Measurements from ENCODE around the gene NME1.
"Not testable (repeated sequence)": the region's sequence is repeated elsewhere in the genome, so short reads cannot be mapped to it uniquely, and the experiment has no call there.

The NME1 gene

DNA sequence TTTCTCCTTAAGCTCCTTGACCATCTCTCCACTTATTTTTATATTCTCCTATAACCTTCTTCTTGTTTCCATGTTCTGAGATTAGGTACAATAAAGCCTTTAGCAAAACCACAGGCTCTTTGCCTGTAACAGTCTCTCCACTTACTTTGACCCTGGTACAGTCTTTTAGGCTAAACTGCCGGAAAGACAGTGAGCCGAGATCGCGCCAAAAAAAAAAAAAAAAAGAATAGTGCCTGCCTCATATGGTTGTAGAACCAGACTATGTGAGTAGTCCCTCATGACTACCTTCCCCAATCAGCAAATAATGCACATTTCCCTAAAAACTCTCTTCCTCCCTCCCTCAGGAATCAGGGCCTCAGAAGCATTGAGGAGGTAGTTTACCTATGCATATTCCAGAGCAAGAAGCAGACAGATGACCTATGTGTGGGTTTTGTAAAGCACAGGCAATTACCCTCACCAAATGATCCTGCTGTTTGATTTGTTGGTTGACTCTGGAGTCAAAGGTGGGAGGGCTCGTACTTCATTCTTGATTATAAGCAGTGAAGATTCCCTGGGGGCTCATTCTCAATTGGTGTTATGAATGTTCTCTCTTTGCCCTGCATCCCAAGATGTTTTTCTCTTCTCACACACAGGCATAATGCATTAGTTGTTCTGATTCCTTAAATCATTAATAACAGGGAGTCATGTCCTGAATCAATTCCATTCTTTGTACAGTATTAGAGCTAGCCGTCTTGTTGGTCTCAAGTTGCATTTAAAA, 8.9 kb upstream of the NME1 start:
- DNase-seq (ENCODE audit: low read depth), result no peak

DNA sequence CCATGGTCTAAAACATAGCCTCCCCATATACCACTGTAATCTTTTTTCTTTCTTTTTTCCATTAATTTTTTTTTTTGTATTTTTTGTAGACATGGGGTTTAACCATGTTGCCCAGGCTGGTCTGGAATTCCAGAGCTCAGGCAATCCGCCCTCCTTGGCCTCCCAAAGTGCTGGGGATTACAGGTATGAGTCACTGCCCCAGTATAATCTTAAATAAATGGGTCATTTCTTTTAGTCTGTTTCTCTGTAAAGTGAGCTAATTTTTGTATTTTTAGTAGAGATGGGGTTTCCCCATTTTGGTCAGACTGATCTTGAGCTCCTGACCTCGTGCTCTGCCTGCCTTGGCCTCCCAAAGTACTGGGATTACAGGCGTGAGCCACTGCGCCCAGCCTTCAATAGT, 5.7 kb upstream of the NME1 start:
- no peak for DNase-seq (ENCODE audit: low read depth)

DNA sequence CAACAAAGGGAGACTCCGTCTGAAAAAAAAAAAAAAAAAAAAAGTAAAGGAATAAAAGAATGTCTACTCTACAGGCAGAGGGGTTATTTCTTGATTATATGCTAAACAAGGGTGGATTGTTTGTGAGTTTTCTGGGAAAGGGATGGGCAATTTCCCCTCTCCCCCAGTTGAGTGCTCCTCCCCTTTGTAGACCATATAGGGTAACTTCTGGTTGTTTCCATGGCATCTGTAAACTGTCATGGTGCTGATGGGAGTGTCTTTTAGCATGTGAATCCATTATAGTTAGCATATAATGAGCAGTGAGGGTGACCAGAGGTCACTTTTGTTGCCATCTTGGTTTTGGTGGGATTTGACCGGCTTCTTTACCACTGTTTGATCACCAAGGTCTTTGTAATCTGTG, 4.2 kb upstream of the NME1 start:
- no peak for DNase-seq (ENCODE audit: low read depth)

DNA sequence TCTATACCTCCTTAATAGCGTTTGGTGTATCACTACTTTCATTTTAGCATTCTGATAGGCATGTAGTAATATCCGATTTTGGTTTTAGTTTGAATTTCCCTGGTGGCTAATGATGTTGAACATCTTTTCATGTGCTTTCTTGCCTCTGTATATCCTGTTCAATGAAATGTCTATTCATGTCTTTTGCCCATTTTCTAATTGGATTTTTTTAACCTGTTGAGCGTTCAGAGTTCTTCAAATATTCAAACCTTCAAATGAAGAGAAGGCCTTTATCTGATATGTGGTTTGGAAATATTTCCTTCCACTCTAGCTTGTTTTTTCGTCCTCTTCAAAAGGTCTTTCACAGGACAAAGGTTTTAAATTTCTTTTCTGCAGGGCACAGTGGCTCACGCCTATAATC, 2.4 kb upstream of the NME1 start:
- DNase-seq (ENCODE audit: low read depth), result no peak

DNA sequence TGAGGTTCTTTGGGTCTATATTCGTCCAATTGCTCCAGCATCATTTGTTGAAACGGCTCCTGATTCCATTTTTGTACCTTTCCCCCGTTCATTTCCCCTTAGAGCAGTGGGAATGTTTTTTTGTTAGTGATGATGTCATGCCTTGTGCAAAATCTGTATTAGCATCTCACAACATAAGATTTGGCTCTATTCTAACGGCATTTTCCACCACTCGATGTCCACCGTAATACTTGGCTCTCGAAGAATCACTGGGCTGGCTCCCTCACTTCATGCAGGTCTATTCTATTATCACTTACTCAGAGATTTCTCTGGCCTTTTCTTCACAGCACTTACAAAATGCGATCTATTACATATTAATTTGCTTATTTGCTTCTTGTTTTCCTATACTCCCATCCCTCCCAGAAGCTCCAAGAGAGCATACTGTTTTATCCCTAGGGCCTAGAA, 571 bp upstream of the NME1 start:
- no peak for DNase-seq (ENCODE audit: low read depth)

DNA sequence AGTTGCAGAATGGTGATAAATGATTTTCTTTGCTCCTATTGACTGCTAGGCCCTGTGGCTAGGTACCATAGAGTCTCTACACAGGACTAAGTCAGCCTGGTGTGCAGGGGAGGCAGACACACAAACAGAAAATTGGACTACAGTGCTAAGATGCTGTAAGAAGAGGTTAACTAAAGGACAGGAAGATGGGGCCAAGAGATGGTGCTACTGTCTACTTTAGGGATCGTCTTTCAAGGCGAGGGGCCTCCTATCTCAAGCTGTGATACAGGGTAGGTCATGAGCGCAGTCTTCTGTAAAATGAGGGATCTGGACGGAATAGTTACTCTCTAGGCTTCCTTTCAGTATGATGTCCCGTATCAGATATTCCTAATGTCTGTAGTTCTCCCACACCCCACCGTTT, 817 bp downstream of the NME1 start:
- DNase-seq (ENCODE audit: low read depth), result no peak

DNA sequence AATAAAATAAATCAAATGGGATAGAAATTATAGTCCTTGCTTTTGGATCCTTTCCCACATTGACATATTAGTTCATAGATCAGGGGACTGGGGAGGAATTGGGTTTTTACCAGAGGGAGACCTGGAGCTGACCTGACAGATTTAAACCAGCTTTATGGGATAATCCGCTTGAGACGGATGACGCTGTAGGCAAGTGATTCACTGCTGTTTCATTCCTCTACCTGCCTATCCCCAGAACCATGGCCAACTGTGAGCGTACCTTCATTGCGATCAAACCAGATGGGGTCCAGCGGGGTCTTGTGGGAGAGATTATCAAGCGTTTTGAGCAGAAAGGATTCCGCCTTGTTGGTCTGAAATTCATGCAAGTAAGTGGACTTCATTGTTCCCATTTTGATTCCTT, 2.1 kb downstream of the NME1 start:
- DNase-seq (ENCODE audit: low read depth), result no peak

DNA sequence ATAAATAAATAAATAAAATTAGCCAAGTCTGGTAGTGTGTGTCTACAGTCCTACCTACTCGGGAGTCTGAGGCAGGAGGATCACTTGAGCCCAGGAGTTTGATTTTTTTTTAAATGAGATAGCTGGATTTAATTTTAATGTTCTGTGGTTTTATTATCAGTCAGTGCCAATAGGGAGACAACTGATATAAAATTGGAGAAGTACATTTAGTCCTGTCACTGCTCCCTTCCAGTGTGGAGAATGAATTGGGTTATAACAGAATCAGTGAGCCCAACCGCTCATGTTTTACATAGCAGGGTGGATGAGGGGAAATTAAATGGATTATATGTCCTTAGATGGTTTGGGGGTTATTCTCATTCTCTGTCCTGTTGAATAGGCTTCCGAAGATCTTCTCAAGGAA, 6.2 kb downstream of the NME1 start:
- no peak for DNase-seq (ENCODE audit: low read depth)

DNA sequence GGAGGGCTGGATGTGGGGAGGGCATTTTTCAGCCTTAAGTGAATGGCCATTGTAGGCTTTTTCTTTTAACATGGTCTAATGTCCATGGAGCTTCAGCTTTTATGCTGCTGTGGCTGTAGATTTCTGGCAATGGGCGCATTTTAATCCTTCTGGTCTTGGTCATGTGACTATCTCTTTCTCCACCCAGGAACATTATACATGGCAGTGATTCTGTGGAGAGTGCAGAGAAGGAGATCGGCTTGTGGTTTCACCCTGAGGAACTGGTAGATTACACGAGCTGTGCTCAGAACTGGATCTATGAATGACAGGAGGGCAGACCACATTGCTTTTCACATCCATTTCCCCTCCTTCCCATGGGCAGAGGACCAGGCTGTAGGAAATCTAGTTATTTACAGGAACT, 8.2 kb downstream of the NME1 start:
- no peak for DNase-seq (ENCODE audit: low read depth)

DNA sequence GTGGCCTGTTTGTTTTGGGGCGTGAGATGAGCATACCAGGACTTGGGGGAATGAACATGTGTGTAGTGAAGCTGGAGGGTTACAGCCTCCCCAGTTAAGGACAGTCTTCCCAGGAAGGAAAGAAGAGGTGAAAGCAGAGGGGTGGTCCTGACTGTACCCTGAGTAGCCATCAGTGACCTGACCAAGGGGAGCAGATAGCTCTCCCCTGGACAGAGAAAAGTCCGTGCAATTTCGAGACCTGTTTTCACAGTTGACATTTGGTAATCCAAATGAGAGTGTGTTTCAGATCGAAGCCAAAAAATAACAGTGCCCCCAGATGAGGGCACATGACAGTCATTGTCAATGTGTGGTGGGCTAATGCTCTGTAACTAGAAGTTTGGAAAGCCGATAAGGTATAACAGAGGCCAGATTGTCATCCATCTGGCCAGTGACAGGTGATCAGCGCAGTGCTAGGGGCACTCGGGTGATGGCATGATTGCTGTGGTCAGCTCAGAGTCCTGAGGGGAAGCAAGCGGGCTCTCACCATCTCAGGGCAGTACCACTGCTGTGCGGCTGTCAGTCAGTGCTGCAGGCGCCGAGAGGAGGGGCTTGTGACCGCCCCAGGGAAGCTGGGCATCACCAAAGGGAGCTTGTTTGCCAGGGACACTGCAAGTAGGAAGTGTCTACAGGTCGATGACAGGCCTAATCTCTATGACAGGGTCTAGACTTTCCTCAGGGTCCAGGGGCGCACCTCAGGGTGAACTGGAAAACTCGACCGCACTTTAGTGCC, 11.7 kb downstream of the NME1 start:
- DNase-seq (ENCODE audit: low read depth), result no peak

DNA sequence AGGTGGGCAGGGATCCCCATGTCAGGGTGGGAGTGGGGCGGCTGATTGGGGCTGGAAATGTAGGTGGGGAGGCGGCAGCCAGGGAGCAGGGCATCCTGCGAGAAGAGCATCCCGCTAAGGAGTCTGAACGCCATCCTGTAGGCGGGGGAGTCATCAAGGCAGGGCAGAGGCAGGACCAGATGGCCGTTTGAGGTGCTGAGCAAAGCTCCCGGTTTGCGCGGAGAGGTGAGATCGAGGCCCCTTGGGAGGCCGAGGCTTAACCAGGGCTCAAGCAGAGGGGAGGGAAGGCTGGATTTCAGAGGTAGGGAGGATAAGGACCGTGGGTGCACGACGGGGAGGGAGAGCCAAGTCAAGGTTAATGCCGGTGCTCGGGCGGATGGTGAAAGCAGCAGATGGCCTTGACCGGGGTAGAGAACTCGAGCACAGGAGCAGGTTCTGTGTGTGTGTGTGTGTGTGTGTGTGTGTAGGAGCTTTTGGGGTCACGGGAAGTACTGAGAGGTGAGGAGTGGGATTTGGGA, 12.4 kb downstream of the NME1 start:
- no peak for DNase-seq (ENCODE audit: low read depth)

DNA sequence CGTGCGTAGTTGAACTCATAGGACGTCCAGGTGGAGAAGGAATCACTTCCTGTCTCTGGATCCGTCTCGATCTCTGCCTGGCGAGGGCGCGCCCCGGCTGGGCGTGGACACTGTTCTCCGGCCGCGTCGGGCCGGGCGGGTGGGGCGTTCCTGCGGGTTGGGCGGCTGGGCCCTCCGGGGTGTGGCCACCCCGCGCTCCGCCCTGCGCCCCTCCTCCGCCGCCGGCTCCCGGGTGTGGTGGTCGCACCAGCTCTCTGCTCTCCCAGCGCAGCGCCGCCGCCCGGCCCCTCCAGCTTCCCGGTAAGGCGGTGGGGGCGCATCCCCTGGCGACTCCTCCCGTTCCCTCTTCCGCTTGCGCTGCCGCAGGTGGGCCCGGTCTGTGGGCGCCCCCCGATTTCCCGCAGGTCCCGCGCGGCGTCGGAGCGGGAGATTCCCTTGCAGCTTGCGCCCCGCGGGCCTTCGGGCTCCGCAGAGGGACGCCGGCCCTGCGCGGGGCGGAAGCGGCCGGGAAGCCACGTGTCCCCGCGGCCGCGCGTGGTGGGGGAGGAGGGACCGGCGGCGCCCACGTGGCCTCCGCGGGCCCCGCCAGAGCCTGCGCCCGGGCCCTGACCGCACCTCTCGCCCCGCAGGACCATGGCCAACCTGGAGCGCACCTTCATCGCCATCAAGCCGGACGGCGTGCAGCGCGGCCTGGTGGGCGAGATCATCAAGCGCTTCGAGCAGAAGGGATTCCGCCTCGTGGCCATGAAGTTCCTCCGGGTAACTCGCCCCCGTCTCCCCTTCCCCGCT, 13.0 kb downstream of the NME1 start, which contains the start of gene NME2:
Gene NME2 (plus strand): TSS at position 214 of the 789 bp plus-strand sequence. CDS start 420 bp downstream, at position 634.
- DNase-seq (ENCODE audit: low read depth), result peak; percentile 42

DNA sequence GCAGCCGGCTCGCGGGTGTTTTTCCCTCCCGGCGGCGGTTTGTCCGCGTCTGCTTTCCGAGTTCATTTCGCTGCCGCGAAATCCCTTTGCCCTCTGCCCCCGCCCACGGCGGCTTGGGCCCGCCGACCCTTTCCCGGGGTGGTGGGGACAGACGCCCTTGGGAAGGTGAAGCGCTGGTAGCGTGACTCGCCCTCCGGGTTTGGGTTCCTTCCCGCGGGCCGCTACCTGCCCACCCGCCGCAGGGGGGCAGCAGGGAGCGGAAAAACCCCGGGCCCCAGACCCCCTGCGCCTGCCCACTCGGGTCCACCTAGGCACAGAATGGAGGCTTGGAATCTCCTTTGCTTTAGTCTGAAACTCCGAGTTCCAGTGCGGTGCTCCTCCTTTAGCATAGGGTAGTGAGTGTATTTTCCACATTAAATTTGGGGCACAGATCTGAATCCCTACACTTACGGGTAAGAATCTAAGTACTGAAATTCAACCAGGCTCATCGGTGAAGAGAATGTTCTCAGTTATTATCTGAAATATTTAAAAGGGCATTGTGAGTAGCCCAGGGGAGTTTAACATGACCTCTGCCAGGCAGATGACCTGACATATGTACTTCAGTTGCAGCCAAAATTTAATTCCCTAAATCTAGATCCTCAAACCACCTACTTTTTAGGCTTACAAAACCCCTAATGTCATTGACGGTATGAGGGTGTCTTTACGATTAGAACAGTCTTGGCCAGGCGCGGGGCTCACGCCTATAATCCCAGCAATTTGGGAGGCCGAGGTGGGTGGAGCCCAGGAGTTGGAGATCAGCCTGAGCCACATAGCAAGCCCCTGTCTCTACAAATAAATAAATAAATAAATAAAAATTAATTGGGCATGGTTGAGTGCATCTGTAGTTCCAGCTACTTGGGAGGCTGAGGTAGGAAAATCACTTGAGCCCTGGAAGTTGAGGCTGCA, 13.9 kb downstream of the NME1 start:
- DNase-seq (ENCODE audit: low read depth), result no peak

DNA sequence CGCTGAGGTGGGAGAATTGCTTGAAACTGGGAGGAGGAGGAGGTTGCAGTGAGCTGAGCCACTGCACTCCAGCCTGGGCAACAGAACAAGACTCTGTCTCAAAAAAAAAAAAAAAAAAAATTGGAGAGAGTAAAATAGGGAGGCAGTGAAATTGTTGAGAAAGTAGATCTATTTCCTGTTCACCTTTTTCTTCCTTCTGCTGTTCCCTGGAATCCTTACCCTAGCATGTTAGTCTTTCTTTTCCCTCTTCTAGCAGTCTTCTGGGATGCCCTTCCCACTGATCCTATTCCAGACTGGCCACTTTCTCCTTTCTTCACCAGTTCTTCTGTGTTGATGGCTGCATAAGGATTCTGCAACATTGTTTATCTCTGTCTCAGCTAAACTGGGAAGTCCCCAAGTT, 16.0 kb downstream of the NME1 start:
- DNase-seq (ENCODE audit: low read depth), result no peak

DNA sequence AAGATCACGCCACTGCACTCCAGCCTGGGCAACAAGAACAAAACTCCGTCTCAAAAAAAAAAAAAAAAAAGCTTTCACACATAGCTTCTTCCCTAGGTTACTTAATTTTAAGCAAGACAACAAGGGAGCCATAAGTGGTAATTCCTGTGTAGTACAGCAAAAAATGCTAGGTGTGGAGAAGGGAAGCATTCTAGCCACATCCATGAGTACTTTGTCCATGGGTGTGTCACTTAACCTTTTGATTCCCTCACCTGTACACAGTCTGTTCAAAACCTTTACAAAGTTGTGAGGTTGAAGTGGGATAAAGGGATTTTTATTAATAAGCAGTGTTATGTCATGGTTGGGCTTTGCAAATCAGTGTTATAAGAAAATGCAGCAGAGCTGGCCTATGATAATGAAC, 17.4 kb downstream of the NME1 start:
- no peak for DNase-seq (ENCODE audit: low read depth)

DNA sequence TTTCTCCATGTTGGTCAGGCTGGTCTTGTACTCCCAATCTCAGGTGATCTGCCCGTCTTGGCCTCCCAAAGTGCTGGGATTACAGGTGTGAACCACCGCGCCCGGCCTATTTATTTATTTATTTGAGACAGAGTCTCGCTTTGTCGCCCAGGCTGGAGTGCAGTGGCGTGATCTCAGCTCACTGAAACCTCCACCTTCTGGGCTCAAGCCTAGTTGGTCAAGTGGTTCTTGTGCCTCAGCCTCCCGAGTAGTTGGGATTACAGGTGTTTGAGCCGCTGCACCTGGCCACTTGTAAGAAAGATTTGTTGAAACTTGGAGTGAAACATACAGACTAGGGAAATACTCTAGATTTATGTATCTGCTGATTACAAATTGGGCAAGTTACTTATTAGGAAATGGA, 18.7 kb downstream of the NME1 start:
- DNase-seq (ENCODE audit: low read depth), result not testable (repeated sequence)

DNA sequence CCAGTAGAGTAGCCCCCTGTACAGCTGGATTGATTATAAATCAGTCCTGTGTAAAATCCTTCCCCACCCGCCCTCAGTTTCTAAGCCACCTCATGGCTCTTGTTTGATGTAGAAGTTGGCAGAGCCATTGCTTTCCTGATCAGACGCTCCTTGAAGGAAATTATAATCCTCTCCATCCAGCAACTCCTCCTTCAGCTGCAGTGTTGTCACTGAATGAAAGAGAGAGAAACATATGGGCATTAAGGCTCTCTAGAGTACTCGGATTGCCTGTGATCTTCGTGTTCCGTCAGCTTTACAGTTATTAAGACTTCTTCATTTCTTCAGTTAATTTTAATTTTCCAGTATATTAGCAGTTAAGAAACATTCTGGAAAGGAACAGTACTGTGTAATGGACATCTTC, 27.1 kb downstream of the NME1 start:
- no peak for DNase-seq (ENCODE audit: low read depth)

DNA sequence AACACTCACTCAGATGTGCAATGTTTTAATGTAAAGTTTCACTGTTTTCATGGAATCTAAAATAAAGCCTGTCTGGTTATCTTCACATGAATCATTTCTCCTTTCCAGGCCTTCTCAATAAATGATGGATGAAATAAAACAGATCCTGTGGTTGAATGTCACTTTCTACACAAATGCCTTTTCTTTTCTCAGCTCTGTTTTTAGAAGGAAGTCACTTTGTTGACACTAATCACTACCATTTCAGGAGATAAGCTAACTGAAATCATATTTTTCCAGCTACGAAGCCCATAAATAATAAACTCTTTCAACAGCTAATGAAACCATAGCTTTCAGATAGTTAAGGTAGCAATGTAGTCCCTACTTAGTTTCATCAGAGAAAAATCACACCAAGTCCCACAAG, 30.8 kb downstream of the NME1 start:
- DNase-seq (ENCODE audit: low read depth), result no peak

DNA sequence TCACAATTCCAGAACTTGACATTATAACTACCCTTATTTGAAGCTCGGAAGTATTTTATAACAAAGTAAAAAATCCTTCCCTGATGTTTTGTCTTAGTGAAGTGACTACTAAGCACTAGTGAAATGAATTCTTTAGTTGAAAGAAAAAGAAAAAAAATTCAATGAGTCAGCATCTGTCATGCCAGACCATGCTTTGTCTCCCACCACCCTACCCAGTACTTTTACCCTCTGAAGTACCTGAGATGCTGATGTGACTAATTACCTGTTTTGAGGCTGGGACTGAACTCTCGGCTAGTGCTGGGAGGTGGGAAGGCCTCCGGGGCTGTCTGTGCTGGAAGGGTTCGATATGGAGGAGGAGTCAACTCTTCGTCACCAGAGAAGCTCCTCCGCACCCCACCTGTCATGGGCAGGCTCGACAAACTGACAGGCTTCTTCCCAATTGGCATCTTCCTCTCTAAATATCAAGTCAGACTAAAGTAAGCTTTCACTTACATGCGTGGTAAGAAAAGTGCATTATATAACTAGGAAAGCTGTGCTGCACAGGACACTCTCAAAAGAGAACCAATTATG, 32.5 kb downstream of the NME1 start:
- no peak for DNase-seq (ENCODE audit: low read depth)

DNA sequence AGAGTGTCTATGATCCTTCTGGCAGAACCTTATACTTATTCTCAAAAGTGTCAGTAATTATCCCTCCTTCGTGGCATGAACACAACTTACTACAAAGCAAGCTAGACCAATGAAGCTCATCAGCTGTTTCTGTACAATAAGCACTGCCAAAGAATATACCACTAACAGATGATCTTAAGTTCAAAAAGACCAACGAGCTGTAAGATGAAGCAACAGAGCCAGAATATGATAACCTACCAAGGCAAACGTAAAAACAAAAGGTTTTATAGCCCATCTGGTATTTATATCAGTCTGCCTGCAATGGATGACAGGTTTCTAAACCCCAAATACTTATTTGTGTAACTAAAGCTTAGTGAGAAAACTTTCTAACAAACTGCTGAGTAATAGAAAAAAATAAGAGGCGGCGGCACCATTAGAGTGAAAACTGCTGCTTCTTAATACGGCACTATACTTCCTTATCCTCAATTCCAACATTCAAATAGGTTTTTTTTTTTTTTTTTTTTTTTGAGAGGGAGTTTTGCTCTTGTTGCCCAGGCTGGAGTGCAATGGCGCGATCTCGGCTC, 35.0 kb downstream of the NME1 start:
- no peak for DNase-seq (ENCODE audit: low read depth)

DNA sequence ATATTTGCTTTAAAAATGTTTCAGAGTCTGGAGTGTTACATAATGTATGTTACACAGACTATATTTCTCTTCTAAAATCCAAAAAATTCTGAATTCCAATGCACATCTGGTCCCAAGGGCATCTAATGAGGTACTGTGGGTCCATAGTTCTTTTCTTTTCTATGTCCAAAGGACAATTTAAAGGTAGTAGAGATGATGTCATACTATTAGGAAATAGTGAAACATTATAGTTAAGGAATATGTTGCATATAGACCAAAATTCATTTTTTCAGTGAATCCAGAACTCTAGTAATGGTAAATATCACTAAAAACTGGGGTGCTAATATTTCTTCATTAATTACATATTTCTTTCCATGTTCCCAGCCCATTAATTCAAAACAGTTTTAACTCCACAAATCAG, 35.8 kb downstream of the NME1 start:
- DNase-seq (ENCODE audit: low read depth), result no peak

All from GM04503 (cell line).